SK-N-SH treated with all-trans-retinoic acid at 6 μM for 48 hours (cell line): ENCODE results near the gene LRRC8C.

ENCODE experiments used
- ARNTL ChIP-seq: fragments of 450-650 bp; formaldehyde crosslinking; IDR thresholded peaks from 2 replicates; pipeline ENCODE4 v1.5.0; 2020; ENCODE audit warnings: low read depth, mild to moderate bottlenecking, moderate library complexity, borderline replicate concordance
- BACH2 ChIP-seq: fragments of 250-450 bp; sonication (Bioruptor Pico); IDR thresholded peaks from 2 replicates; pipeline ENCODE4 v1.9.0; 2021; ENCODE audit warnings: mild to moderate bottlenecking, borderline replicate concordance
- CSDC2 ChIP-seq: fragments of 250-450 bp; sonication (Bioruptor Pico); IDR thresholded peaks from 2 replicates; pipeline ENCODE4 v1.5.0; 2020; ENCODE audit warnings: mild to moderate bottlenecking, moderate library complexity
- ESRRG ChIP-seq: fragments of 250-450 bp; sonication (Bioruptor Pico); IDR thresholded peaks from 2 replicates; pipeline ENCODE4 v1.6.1; 2021; ENCODE audit warnings: mild to moderate bottlenecking
- GLIS3 ChIP-seq: fragments of 250-450 bp; sonication (Bioruptor Pico); IDR thresholded peaks from 2 replicates; pipeline ENCODE4 v1.5.0; 2020; ENCODE audit warnings: mild to moderate bottlenecking, moderate library complexity
- RARB ChIP-seq: fragments of 250-450 bp; sonication (Bioruptor Pico); IDR thresholded peaks from 2 replicates; pipeline ENCODE4 v1.8.0; 2021; ENCODE audit warnings: mild to moderate bottlenecking, moderate library complexity
- TCF4 ChIP-seq: fragments of 250-450 bp; sonication (Bioruptor Pico); IDR thresholded peaks from 2 replicates; pipeline ENCODE4 v1.8.0; 2021; ENCODE audit warnings: mild to moderate bottlenecking, moderate library complexity, borderline replicate concordance
- ZFP3 ChIP-seq: fragments of 250-450 bp; sonication (Bioruptor Pico); IDR thresholded peaks from 2 replicates; pipeline ENCODE4 v1.5.0; 2020; ENCODE audit warnings: mild to moderate bottlenecking, moderate library complexity
- ZFP30 ChIP-seq: fragments of 450-650 bp; formaldehyde crosslinking; IDR thresholded peaks from 2 replicates; pipeline ENCODE4 v1.5.0; 2022; ENCODE audit warnings: mild to moderate bottlenecking, moderate library complexity
- ZNF565 ChIP-seq: fragments of 450-650 bp; formaldehyde crosslinking; conservative IDR thresholded peaks from 2 replicates; pipeline ENCODE4 v1.5.0; 2020; ENCODE audit warnings: low read depth, mild to moderate bottlenecking, moderate library complexity
- ZNF70 ChIP-seq: fragments of 450-650 bp; formaldehyde crosslinking; IDR thresholded peaks from 2 replicates; pipeline ENCODE4 v1.5.0; 2020; ENCODE audit warnings: mild to moderate bottlenecking, moderate library complexity
- TF ChIP-seq, protein P1 (sequence below): fragments of 250-450 bp; sonication (Bioruptor Pico); IDR thresholded peaks from 2 replicates; pipeline ENCODE4 v1.8.0; 2020; ENCODE audit warnings: mild to moderate bottlenecking, moderate library complexity, borderline replicate concordance
- TF ChIP-seq, protein P2 (sequence below): fragments of 250-450 bp; sonication (Bioruptor Pico); IDR thresholded peaks from 2 replicates; pipeline ENCODE4 v1.8.0; 2021; ENCODE audit warnings: low read depth, mild to moderate bottlenecking, moderate library complexity, borderline replicate concordance
- TF ChIP-seq, protein P3 (sequence below): fragments of 250-450 bp; sonication (Bioruptor Pico); IDR thresholded peaks from 2 replicates; pipeline ENCODE4 v1.5.1; 2021; ENCODE audit warnings: mild to moderate bottlenecking, moderate library complexity

DNA sequence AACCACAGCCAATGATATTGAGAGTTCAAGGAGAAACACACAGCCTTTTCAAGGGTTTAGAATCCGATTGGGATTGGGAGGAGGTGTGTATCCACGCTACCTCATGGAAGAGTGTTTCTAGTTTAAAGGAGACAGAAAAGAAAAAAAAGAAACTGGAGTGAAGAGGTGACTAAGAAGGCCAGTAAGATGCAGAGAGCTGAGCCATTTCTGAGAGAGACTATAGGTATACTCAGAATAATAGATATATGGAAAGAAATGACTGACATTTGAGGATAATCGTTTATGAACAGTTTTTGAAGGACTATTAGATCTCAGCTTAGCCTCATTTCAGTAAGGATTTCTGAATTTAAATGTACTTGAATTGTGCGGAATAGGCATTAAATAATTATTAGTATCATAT is 42.8 kb downstream of the LRRC8C start:
- no peak for TF ChIP-seq BACH2 (CRISPR knock-in tag)
- TF ChIP-seq ARNTL (CRISPR knock-in tag) = no peak
- no peak for TF ChIP-seq ZFP3
- no peak for TF ChIP-seq ESRRG (CRISPR knock-in tag)
- TF ChIP-seq, protein P1, sequence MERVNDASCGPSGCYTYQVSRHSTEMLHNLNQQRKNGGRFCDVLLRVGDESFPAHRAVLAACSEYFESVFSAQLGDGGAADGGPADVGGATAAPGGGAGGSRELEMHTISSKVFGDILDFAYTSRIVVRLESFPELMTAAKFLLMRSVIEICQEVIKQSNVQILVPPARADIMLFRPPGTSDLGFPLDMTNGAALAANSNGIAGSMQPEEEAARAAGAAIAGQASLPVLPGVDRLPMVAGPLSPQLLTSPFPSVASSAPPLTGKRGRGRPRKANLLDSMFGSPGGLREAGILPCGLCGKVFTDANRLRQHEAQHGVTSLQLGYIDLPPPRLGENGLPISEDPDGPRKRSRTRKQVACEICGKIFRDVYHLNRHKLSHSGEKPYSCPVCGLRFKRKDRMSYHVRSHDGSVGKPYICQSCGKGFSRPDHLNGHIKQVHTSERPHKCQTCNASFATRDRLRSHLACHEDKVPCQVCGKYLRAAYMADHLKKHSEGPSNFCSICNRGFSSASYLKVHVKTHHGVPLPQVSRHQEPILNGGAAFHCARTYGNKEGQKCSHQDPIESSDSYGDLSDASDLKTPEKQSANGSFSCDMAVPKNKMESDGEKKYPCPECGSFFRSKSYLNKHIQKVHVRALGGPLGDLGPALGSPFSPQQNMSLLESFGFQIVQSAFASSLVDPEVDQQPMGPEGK (CRISPR knock-in tag) = no peak
- no peak for TF ChIP-seq ZFP30
- TF ChIP-seq ZNF70 (CRISPR knock-in tag) = no peak
- no peak for TF ChIP-seq TCF4 (CRISPR knock-in tag)
- no peak for TF ChIP-seq RARB (CRISPR knock-in tag)
- no peak for TF ChIP-seq ZNF565 (CRISPR knock-in tag)
- TF ChIP-seq, protein P2, sequence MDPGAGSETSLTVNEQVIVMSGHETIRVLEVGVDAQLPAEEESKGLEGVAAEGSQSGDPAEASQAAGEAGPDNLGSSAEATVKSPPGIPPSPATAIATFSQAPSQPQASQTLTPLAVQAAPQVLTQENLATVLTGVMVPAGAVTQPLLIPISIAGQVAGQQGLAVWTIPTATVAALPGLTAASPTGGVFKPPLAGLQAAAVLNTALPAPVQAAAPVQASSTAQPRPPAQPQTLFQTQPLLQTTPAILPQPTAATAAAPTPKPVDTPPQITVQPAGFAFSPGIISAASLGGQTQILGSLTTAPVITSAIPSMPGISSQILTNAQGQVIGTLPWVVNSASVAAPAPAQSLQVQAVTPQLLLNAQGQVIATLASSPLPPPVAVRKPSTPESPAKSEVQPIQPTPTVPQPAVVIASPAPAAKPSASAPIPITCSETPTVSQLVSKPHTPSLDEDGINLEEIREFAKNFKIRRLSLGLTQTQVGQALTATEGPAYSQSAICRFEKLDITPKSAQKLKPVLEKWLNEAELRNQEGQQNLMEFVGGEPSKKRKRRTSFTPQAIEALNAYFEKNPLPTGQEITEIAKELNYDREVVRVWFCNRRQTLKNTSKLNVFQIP (CRISPR knock-in tag) = no peak
- TF ChIP-seq CSDC2 (CRISPR knock-in tag) = no peak
- TF ChIP-seq, protein P3, sequence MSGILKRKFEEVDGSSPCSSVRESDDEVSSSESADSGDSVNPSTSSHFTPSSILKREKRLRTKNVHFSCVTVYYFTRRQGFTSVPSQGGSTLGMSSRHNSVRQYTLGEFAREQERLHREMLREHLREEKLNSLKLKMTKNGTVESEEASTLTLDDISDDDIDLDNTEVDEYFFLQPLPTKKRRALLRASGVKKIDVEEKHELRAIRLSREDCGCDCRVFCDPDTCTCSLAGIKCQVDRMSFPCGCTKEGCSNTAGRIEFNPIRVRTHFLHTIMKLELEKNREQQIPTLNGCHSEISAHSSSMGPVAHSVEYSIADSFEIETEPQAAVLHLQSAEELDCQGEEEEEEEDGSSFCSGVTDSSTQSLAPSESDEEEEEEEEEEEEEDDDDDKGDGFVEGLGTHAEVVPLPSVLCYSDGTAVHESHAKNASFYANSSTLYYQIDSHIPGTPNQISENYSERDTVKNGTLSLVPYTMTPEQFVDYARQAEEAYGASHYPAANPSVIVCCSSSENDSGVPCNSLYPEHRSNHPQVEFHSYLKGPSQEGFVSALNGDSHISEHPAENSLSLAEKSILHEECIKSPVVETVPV (CRISPR knock-in tag) = no peak
- TF ChIP-seq GLIS3 (CRISPR knock-in tag) = no peak
